Ectodermal cell (in vitro differentiated cells): ENCODE data around the gene CAPN1. TPM values are rescaled to one million over a fixed set of nuclear protein-coding genes. Genes with fewer than 3 reads are reported as not detected.

ENCODE experiments used
- H3K27ac ChIP-seq: 2 replicates; pipeline ENCODE4 v1.7.0; 2013; ENCODE audit warnings: mild to moderate bottlenecking, low read depth, low read length; ENCODE audit not compliant: insufficient read depth, poor library complexity, severe bottlenecking
- H3K27me3 ChIP-seq: 2 replicates; pipeline ENCODE4 v1.7.0; 2013; ENCODE audit warnings: mild to moderate bottlenecking, low read length; ENCODE audit not compliant: insufficient read depth, control insufficient read depth, poor library complexity, severe bottlenecking
- H3K36me3 ChIP-seq: one replicate; pipeline ENCODE4 v1.7.0; 2013; ENCODE audit warnings: low read length; ENCODE audit not compliant: control insufficient read depth, insufficient read depth
- H3K4me1 ChIP-seq: one replicate; pipeline ENCODE4 v1.7.0; 2013; ENCODE audit warnings: low read length; ENCODE audit not compliant: control insufficient read depth, insufficient read depth
- H3K4me3 ChIP-seq: 2 replicates; pipeline ENCODE4 v1.7.0; 2013; ENCODE audit warnings: low read depth, low read length, control low read depth; ENCODE audit not compliant: insufficient read depth
- H3K9me3 ChIP-seq: 2 replicates; pipeline ENCODE4 v1.7.0; 2013; ENCODE audit warnings: mild to moderate bottlenecking, low read length, moderate library complexity; ENCODE audit not compliant: control insufficient read depth
- WGBS, 2 experiments: methylation state at CpG; one replicate each; pipeline ENCODE4 v1.1.7; 2013; ENCODE audit warnings: missing lambda C conversion rate in 2 of 2; 5-methylcytosine and 5-hydroxymethylcytosine counted together
- polyA plus RNA-seq, 4 experiments: library from polyadenylated mRNA; stranded (reverse); fragments of 50-300 nt; gene quantifications; one replicate each; pipeline ENCODE4 v1.2.3, GENCODE V29; 2013

The CAPN1 gene
- 53.2 TPM for polyA plus RNA-seq (2013, experiment 1 of 4)
- 55.3 TPM for polyA plus RNA-seq (2013, experiment 2 of 4)
- polyA plus RNA-seq (2013, experiment 3 of 4) = 42.7 TPM
- 43.1 TPM for polyA plus RNA-seq (2013, experiment 4 of 4)

DNA sequence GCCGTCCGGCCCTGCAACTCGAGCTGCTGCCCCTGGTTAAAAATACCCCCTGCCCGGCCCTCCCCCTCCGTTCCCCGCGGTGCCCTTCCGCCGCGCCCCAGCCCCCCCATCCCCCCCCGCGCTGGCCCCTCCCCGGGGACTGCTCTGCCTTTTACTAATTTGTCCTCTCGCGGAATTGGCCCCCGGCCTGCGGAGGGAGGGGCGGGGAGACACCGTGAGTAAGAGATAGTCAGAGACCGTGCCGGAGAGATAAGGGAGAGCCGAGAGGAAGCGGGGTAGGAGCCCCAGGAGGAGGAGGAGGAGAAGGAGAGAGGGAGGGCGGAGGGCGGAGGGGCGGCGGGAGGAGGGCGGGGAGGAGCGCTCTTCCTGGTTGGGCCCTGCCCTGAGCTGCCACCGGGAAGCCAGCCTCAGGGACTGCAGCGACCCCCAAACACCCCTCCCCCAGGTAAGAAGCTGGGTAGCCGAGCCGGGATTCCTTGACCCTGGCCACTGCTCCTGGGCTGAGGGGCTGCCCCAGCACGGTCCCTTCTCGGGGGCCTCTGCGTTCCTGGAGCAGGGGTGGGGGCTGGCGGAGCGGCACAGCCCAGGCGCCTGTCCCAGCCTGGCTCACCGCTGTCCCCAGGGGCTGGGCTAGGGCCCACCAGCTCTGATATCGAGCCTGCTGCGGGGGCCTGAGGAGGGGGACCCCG is at the start of gene CAPN1:
Gene CAPN1 (plus strand): TSS at position 360 of the 689 bp plus-strand sequence. CDS start 774 bp downstream, outside the sequence.
- Histone ChIP-seq H3K27me3 (peaks cover 4% of the 10 kb centered on the region), H3K4me3 (peak within 1 kb of the TSS; percentile 57)

DNA sequence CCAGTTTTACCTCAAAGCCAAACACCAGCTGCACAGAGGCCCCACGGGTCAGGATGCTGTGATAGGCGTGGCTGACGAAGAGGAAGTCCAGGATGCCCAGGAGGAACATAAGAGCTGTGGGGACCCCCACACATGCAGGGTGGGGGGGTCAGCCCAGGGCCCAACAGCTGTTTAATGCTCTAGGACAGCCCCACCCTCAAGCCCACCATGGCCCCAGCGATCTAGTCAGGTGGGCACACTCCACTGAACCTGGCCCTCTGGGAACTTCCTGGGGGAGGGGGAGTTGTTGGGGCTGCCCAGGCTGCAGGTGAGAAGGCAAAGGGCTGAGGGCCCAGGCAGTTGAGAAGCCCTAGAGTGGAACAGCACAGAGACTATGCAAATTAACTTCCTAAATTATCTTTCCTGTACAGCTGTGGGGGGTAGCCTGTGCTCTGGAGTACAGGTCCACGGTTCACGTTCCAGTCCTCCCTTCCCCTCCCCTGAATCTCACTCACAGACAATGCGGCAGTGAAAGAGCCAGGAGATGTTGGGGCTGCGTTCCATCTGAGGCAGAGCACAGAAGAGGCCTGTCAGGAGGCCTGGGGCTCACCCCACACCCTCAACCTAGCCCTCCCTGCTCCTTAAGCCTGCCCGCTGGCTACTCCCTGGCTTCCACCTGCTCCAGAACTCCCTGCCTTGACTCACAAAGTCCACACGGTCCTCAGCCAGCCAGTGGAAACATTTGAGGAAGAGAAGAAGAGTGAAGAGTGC is 49.3 kb upstream of the CAPN1 start:
- peaks cover 11% of the 10 kb centered on the region for H3K4me1 ChIP-seq
- no peak overlapping the region for H3K4me3 ChIP-seq
- WGBS, 2 experiments = 94 to 95% methylated on average over 10 of the region's 10 CpGs

More for the DNA sequence above, at the start of gene CAPN1:
- WGBS, 2 experiments = 1% methylated on average over 34 to 42 of the region's 43 CpGs
- no peaks in the 10 kb centered on the region for H3K36me3 ChIP-seq
- H3K9me3 ChIP-seq = no peaks in the 10 kb centered on the region
- H3K4me1 ChIP-seq = peaks cover 14% of the 10 kb centered on the region
- H3K27ac ChIP-seq = no peak within 1 kb of the TSS

DNA sequence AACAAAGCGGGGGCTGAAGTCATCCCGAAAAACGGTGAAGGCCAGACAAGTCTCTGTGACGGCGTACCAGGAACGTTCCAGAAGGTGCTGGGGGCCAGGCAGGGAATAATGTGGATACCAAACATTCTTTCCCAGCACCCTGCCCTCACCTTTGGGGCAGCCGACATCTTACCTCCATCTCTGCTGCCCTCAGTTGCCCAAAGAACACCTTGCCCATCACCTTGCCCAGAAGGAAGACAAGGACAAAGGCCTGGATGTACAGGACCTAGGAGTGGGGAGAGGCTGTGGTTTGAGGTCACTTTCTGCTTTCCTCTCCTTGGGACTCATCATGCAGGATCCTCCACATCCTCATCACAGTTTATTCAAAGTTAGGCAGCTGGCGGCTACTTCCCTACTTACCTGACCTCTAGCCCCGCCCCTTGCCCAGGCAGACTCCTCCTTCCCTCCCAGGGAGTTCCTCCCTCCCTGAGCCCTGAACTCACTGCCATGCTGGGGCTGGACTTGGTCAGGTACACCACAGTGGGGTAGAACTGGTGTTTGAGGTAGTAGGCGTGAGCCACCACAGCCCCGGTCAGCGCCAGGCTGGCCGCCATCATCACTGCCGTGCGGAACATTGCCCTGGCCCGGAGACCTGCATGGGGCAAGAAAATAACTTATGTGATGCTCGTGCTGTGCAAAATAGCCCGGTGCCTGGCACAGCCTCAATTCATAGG is 48.6 kb upstream of the CAPN1 start:
- no peaks in the 10 kb centered on the region for H3K27me3 ChIP-seq
- H3K4me1 ChIP-seq = peaks cover 11% of the 10 kb centered on the region
- H3K27ac ChIP-seq = no peak overlapping the region
- 49 to 56% methylated on average over 18 of the region's 18 CpGs for WGBS, 2 experiments
- peak overlapping the region; percentile 83 for H3K4me3 ChIP-seq
- H3K36me3 ChIP-seq = peaks cover 4% of the 10 kb centered on the region
- H3K9me3 ChIP-seq = no peaks in the 10 kb centered on the region

More for the DNA sequence above, 49.3 kb upstream of the CAPN1 start:
- Histone ChIP-seq H3K36me3 (peaks cover 4% of the 10 kb centered on the region), H3K27ac (no peak overlapping the region), H3K9me3 (no peaks in the 10 kb centered on the region), H3K27me3 (no peaks in the 10 kb centered on the region)

DNA sequence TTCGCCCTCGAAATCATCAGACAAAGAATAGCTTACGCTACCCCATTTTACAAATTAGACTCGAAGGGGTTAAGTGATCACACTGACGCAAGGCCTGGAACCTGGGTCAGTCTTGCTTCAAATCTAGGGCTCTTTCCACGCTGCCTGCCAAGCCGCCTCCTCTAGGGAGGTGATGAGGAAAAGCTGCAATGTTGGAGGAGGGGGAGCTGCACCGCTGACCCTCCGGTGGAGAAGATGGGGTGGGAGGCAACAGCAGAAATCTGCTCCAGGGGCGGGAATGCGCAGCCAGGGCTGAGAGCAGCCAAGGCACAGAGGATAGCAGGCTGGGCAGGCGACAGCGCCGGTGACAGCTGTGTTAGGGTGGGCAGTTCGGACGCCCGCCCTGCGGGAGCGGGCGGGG is 48.0 kb upstream of the CAPN1 start:
- Histone ChIP-seq H3K9me3 (no peaks in the 10 kb centered on the region), H3K4me1 (peaks cover 11% of the 10 kb centered on the region), H3K27ac (peak overlapping the region; percentile 11), H3K4me3 (peak overlapping the region; percentile 83), H3K36me3 (peaks cover 4% of the 10 kb centered on the region), H3K27me3 (no peaks in the 10 kb centered on the region)
- WGBS, 2 experiments = 3 to 5% methylated on average over 20 of the region's 20 CpGs

DNA sequence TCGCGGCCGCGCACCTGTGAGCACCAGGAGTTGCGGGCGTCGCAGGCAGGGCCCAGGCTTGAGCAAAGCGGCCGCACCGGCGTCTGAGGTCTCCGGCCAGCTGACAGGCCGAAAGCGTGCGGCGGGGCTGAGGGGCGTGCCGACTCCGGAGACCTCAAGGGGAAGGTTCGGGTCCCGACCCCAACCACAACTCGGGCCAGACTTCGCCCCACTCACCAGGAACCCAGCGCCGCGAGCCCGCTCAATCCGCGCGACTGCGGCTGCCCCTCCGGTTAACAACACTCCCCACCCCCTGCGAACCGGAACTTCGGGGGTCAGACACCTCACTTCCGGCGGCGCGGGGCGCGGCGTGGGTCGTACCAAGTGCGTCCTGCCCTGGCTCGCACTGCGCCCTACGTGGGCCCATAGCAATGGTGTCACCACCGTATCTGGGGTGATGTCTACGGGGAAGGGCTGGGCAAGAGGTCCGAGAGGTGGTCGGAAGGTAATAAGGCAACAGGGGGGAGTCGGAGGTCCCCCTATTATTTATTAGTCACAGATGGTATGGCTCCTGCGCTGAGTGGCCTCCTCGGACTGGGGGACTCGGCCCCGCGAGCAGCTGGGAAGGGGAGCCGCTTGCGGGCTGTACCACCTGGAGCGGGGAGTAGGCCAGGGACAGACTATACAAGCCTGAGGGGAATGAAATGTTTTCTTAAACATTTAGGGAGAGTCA is 47.3 kb upstream of the CAPN1 start, which contains the start of gene SYVN1:
Gene SYVN1 (minus strand): TSS at position 280 of the 712 bp plus-strand sequence. CDS start 918 bp downstream, outside the sequence.
- H3K27me3 ChIP-seq = no peaks in the 10 kb centered on the region
- peak within 1 kb of the TSS; percentile 96 for H3K27ac ChIP-seq
- WGBS, 2 experiments = 0% methylated on average over 60 of the region's 60 CpGs
- H3K4me3 ChIP-seq = peak within 1 kb of the TSS; percentile 83
- H3K36me3 ChIP-seq = peaks cover 2% of the 10 kb centered on the region
- H3K9me3 ChIP-seq = no peaks in the 10 kb centered on the region
- peaks cover 11% of the 10 kb centered on the region for H3K4me1 ChIP-seq

DNA sequence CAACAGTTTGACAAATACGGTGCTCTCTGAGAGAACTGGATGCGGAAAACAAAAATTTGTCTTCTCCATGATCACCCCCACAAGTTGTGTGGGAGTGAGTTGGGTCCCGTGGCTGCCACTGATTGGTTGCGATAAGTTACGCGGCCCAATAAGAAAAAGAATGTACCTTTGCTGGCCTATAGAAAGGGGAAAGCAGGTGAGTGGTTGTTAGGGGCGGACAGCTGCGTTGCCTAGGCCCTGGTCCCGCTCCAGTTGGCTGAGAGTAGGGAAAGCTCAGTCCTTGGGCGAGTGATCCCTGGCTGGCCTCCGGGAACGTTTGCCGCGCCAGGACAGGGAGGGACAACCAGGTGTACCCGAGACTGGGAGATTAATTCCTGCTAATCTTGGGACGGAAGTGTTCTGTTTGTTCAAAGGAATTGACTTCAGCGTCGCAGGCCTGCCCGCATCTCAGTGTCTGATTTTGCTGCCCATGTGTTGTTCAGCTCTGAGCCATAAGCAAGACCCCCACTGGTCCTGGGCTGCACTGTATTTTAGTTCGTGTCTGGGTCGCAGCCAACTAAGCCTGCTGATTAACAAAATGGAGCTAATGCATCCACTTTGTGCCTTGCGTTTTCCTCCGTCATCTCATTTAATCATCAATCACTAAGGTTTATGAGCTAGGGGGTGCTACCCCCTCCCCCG is 46.6 kb upstream of the CAPN1 start:
- Histone ChIP-seq H3K4me3 (peak overlapping the region; percentile 83), H3K36me3 (no peaks in the 10 kb centered on the region), H3K27me3 (no peaks in the 10 kb centered on the region), H3K27ac (peak overlapping the region; percentile 96), H3K4me1 (peaks cover 11% of the 10 kb centered on the region), H3K9me3 (no peaks in the 10 kb centered on the region)
- 9 to 10% methylated on average over 24 of the region's 24 CpGs for WGBS, 2 experiments

DNA sequence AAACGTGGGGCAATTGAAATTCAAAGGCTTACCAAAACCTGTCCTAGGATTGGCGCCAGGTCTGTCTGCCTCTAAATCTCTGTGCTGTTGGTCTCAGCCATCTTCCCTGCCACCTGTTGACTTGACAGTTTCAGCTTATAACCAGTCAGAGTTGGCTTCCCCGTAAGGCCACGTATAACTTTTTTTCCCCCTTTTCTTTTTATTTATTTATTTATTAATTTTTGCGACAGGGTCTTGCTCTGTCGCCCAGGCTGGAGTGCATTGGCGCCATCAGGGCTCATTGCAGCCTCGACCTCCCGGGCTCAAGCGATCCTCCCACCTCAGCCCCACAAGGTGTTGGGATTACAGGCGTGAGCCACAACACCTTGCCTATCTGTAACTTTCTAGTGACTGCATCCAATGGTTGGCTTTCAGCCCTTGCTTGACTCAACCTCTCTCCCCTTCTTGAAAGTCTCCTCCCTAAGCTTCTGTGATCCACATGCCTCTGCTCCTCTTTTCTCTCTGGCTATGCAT is 46.0 kb upstream of the CAPN1 start:
- WGBS, 2 experiments = 75 to 78% methylated on average over 11 of the region's 11 CpGs
- H3K4me1 ChIP-seq = peaks cover 11% of the 10 kb centered on the region
- no peaks in the 10 kb centered on the region for H3K36me3 ChIP-seq
- H3K9me3 ChIP-seq = no peaks in the 10 kb centered on the region
- peak overlapping the region; percentile 83 for H3K4me3 ChIP-seq
- H3K27ac ChIP-seq = no peak overlapping the region
- peaks cover 4% of the 10 kb centered on the region for H3K27me3 ChIP-seq

DNA sequence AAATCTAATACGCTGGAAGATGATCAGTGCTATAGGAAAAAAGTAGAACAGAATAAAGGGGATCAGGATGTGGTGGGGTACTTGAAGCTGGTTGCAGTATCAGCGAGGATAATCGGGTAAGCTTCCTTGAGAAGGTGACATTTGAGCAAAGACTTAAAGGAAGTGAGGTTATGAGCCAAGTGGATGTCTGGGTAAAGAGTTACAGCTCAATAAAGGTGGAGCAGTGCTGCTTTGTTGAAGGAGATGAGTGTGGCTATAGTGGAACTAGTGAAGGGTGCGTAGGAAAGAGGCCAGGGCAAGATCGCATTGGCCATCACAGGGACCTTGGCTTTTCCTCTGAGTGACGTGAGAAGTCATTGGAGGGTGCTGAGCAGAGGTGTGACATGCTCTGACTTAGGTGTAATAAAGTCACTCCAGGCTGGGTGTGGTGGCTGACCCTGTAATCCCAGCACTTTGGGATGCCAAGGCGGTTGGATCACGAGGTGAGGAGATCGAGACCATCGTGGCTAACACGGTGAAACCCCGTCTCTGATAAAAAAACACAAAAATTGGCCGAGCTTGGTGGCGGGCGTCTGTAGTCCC is 45.1 kb upstream of the CAPN1 start:
- H3K27me3 ChIP-seq = peaks cover 8% of the 10 kb centered on the region
- H3K27ac ChIP-seq = no peak overlapping the region
- no peak overlapping the region for H3K4me3 ChIP-seq
- 91% methylated on average over 15 of the region's 15 CpGs for WGBS, 2 experiments
- H3K9me3 ChIP-seq = no peaks in the 10 kb centered on the region
- H3K36me3 ChIP-seq = no peaks in the 10 kb centered on the region
- peaks cover 11% of the 10 kb centered on the region for H3K4me1 ChIP-seq
